Activated CD8-positive, alpha-beta memory T cell treated with anti-CD3 and anti-CD28 coated beads, Interleukin-2, amount 50 U/mL, for 24 hours (primary cell): Measurements from ENCODE around the gene RMND1.
"Not testable (repeated sequence)": the region's sequence is repeated elsewhere in the genome, so short reads cannot be mapped to it uniquely, and the experiment has no call there.

ENCODE experiments used
- DNase-seq: peaks from one replicate; pipeline ENCODE4 v3.0.0-alpha.2; 2020; ENCODE audit errors: extremely low read depth

Gene RMND1

GRCh38 chr6:151451950-151452749, at the start of gene RMND1:
Gene RMND1, minus strand, starts transcription at chr6:151452126. Its CDS starts 6,315 bp downstream, at chr6:151445811.
- DNase-seq = peak; percentile 99

GRCh38 chr6:151499551-151499950, 47.6 kb upstream of the RMND1 start:
- DNase-seq = no peak

- no peak for DNase-seq
Observed at GRCh38 chr6:151498327-151498726, 46.4 kb upstream of the RMND1 start.

GRCh38 chr6:151497905-151498304, 46.0 kb upstream of the RMND1 start:
- no peak for DNase-seq

GRCh38 chr6:151495380-151495779, 43.5 kb upstream of the RMND1 start:
- no peak for DNase-seq

- no peak for DNase-seq
Observed at GRCh38 chr6:151494936-151495320, 43.0 kb upstream of the RMND1 start.

- DNase-seq = no peak
Observed at GRCh38 chr6:151494235-151494935, 42.5 kb upstream of the RMND1 start.

GRCh38 chr6:151493804-151494234, 41.9 kb upstream of the RMND1 start, which contains the start of gene CCDC170:
Gene CCDC170, plus strand, starts transcription at chr6:151494017. Its CDS starts 112 bp downstream, at chr6:151494129.
- no peak for DNase-seq

- DNase-seq = no peak
Observed at GRCh38 chr6:151493161-151493803, 41.4 kb upstream of the RMND1 start.

GRCh38 chr6:151490996-151491395, 39.1 kb upstream of the RMND1 start:
- no peak for DNase-seq

GRCh38 chr6:151488226-151488625, 36.3 kb upstream of the RMND1 start:
- no peak for DNase-seq

- DNase-seq = no peak
Observed at GRCh38 chr6:151483994-151484393, 32.1 kb upstream of the RMND1 start.

GRCh38 chr6:151482290-151482689, 30.4 kb upstream of the RMND1 start:
- no peak for DNase-seq

GRCh38 chr6:151481786-151482185, 29.9 kb upstream of the RMND1 start:
- no peak for DNase-seq

- no peak for DNase-seq
Observed at GRCh38 chr6:151478670-151479069, 26.7 kb upstream of the RMND1 start.

GRCh38 chr6:151477726-151478125, 25.8 kb upstream of the RMND1 start:
- DNase-seq = no peak

- no peak for DNase-seq
Observed at GRCh38 chr6:151475653-151476523, 24.0 kb upstream of the RMND1 start.

- no peak for DNase-seq
Observed at GRCh38 chr6:151464702-151465101, 12.8 kb upstream of the RMND1 start.

- DNase-seq = no peak
Observed at GRCh38 chr6:151461673-151462072, 9.7 kb upstream of the RMND1 start.

- DNase-seq = not testable (repeated sequence)
Observed at GRCh38 chr6:151455751-151456398, 3.9 kb upstream of the RMND1 start.
